Bronchial epithelial cell (primary cell): ENCODE data around the gene CAPN6. TPM values are rescaled to one million over a fixed set of nuclear protein-coding genes. Genes with fewer than 3 reads are reported as not detected.

Source experiments
- DNase-seq: peaks from one replicate; pipeline ENCODE4 v3.0.0-alpha.2; 2010; ENCODE audit warnings: low read depth
- FAIRE-seq: peaks from 2 replicates; lab custom pipeline; 2011; peaks lifted over from hg19 to GRCh38; lab: Jason Lieb, UNC
- H3K27me3 ChIP-seq: 2 replicates; pipeline ENCODE4 v1.5.1; 2011; ENCODE audit warnings: low read length; ENCODE audit not compliant: control insufficient read depth, insufficient read depth
- H3K36me3 ChIP-seq: 2 replicates; pipeline ENCODE4 v1.5.1; 2011; ENCODE audit warnings: low read length; ENCODE audit not compliant: control insufficient read depth, insufficient read depth
- H3K4me3 ChIP-seq: 2 replicates; pipeline ENCODE4 v1.5.1; 2011; ENCODE audit warnings: mild to moderate bottlenecking, low read depth, low read length, control low read depth
- total RNA-seq: library from RNA; depleted of rRNA; stranded (reverse); fragments of >200 nt; gene quantifications from 2 replicates; pipeline ENCODE4 v1.2.1, GENCODE V29; 2014
- TF ChIP-seq, protein P1 (sequence below): IDR thresholded peaks from 2 replicates; pipeline ENCODE4 v1.5.1; 2011; ENCODE audit warnings: mild to moderate bottlenecking, moderate library complexity, low read length, control low read depth, inconsistent platforms; ENCODE audit not compliant: insufficient read depth, severe bottlenecking

The CAPN6 gene
- total RNA-seq, 1 donor from 2014 or later, result not detected

DNA sequence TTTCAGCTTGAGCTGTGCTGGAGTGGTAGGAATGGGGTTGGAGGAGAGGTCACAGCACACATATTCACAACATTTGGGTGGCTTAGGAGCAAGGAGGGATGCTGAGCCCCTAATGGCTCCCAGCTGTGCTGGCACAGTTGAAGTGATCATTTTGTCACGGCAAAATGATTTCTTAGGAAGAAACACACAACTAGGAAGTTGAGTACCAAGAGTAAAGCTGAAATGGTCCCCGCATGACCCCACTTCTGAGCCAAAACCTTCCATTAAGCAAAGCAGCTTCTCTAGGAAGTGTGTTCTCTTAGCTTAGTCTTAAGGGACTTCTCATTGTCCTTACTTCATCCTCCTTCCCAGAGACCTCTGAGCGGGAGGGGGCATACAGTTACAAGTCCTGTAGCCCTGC lies 12.6 kb downstream of the CAPN6 start:
- TF ChIP-seq, protein P1, sequence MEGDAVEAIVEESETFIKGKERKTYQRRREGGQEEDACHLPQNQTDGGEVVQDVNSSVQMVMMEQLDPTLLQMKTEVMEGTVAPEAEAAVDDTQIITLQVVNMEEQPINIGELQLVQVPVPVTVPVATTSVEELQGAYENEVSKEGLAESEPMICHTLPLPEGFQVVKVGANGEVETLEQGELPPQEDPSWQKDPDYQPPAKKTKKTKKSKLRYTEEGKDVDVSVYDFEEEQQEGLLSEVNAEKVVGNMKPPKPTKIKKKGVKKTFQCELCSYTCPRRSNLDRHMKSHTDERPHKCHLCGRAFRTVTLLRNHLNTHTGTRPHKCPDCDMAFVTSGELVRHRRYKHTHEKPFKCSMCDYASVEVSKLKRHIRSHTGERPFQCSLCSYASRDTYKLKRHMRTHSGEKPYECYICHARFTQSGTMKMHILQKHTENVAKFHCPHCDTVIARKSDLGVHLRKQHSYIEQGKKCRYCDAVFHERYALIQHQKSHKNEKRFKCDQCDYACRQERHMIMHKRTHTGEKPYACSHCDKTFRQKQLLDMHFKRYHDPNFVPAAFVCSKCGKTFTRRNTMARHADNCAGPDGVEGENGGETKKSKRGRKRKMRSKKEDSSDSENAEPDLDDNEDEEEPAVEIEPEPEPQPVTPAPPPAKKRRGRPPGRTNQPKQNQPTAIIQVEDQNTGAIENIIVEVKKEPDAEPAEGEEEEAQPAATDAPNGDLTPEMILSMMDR, result no peak
- H3K36me3 ChIP-seq, result no peaks in the 10 kb centered on the region
- H3K27me3 ChIP-seq, result no peaks in the 10 kb centered on the region
- DNase-seq, result no peak
- FAIRE-seq, result no peak
- H3K4me3 ChIP-seq, result no peak overlapping the region

DNA sequence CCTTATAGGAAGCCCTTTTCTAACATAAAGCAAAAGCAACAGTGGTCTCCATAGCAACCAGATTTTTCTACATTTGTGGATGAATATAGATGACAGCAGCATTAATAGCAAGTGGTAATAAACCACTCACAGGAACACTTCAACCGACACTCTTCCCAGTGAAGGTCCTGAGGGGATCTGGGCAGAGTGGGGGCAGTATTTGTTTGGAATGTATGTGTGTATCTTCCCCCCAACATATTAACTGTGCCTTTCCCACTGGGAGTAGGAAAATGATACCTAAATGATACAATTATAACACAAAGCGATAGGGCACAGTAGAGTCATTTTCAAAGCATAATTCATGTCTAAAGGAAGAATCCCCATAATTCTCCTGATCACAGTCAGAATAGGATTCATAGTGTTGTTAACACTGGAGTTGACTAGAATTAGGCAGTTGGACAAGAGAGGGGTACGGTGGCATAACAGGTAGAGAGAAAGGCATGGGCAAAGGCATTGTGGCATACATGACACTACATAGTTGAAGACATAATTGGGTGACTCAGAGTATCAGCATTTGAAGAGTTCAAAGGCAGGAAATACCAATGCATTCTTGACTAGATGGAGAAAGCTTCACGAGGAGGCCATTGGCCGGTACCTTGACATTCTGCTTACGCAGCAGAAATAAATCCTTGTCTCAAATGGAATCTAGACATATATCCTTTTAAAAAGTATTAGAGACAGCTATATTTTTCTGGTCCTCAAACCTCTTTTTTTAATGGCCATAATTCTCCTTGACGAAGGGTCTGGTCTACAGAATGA lies 15.2 kb downstream of the CAPN6 start:
- FAIRE-seq, result no peak
- Histone ChIP-seq H3K27me3 (no peaks in the 10 kb centered on the region), H3K36me3 (no peaks in the 10 kb centered on the region), H3K4me3 (no peak overlapping the region)
- peak; percentile 6 for DNase-seq
- TF ChIP-seq, protein P1, result no peak

DNA sequence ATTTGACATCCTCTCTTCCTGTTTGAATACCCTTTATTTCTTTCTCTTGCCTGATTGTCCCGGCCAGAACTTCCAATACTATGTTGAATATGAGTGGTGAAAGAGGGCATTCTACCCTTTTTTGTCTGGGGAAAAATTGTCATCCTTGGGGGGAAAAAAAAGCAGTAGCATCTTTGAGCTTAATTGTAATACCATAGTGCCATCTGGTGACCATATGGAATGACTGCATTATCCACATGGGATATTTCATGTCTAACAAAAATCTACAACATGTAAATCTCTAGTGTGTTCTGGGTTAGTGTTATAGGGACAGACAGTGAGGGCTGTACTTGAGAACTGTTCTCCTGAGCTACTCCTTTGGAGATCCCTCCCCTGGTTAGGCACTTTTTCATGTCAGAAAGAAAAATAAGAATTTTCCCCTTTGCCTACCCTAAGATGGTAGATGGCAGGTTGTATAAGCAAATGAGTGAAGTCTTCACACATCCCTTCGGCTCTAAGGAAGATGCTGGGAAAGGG lies 26.0 kb downstream of the CAPN6 start:
- Histone ChIP-seq H3K36me3 (no peaks in the 10 kb centered on the region), H3K27me3 (no peaks in the 10 kb centered on the region), H3K4me3 (no peak overlapping the region)
- no peak for FAIRE-seq
- peak; percentile 20 for DNase-seq
- TF ChIP-seq, protein P1, result peak; percentile 31

DNA sequence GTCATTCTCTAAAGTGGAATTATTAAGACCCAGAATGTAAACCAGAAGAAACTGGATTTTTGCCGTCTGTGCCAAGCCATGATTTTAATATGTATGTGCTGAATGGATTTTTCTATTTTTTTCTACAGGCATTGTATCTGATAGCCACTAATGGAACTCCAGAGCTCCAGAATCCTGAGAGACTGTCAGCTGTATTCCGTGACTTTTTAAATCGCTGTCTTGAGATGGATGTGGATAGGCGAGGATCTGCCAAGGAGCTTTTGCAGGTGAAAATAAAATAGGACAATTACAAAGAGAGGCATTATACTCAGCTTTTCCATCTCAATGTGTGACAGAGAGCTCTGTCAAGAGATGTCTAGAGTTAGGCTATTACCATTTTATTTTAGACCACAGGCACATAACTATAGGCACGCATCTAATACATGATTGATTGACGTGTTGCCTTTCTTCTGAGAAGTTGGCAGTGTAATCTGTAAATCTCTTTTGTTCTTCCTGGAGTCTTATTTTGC lies 53.9 kb downstream of the CAPN6 start:
- FAIRE-seq (no peak), DNase-seq (no peak)
- Histone ChIP-seq H3K36me3 (no peaks in the 10 kb centered on the region), H3K27me3 (no peaks in the 10 kb centered on the region), H3K4me3 (no peak overlapping the region)
- TF ChIP-seq, protein P1, result no peak

DNA sequence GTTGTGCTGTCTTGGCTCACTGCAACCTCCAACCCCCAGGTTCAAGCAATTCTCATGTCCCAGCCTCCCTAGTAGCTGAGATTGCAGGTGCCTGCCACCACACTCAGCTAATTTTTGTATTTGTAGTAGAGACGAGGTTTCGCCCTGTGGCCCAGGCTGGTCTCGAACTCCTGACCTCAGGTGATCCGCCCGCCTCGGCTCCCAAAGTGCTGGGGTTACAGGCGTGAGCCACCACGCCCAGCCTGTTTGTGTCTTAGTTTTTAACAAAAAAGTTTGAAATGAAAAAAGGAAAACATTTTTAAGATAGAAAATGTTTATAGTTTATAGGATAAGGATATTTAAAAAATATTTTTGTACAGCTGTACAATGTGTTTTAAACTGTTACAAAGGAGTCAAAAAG lies 62.4 kb downstream of the CAPN6 start:
- Histone ChIP-seq H3K4me3 (no peak overlapping the region), H3K27me3 (no peaks in the 10 kb centered on the region), H3K36me3 (no peaks in the 10 kb centered on the region)
- TF ChIP-seq, protein P1, result no peak
- FAIRE-seq, result no peak
- DNase-seq, result no peak
